Activated CD4-positive, alpha-beta T cell treated with anti-CD3 and anti-CD28 coated beads, Interleukin-2, Interleukin-6, amounts not matched to agents 100 ng/mL and 50 ng/mL, durations not matched to agents 16 hours and 8 hours (primary cell): ENCODE data around the gene NCBP2L.

Experiments used
- DNase-seq: peaks from one replicate; pipeline ENCODE4 v3.0.0-alpha.2; 2020

The NCBP2L gene

GRCh38 chrX:107777536-107777832 lies at the start of gene NCBP2L:
NCBP2L (plus strand) TSS chrX:107777733; CDS start chrX:107794221, 16,488 bp downstream.
- no peak for DNase-seq

GRCh38 chrX:107728371-107729099 lies 49.0 kb upstream of the NCBP2L start:
- no peak for DNase-seq

GRCh38 chrX:107729558-107730297 lies 47.8 kb upstream of the NCBP2L start:
- no peak for DNase-seq

GRCh38 chrX:107730298-107730655 lies 47.3 kb upstream of the NCBP2L start:
- DNase-seq = no peak

- no peak for DNase-seq
These were observed 46.4 kb upstream of the NCBP2L start for GRCh38 chrX:107730991-107731766.

- no peak for DNase-seq
These were observed 45.6 kb upstream of the NCBP2L start for GRCh38 chrX:107731831-107732502.

GRCh38 chrX:107733686-107734085 lies 43.8 kb upstream of the NCBP2L start:
- no peak for DNase-seq

- no peak for DNase-seq
These were observed 42.9 kb upstream of the NCBP2L start for GRCh38 chrX:107734646-107735045.

- no peak for DNase-seq
These were observed 40.6 kb upstream of the NCBP2L start for GRCh38 chrX:107736781-107737531.

- no peak for DNase-seq
These were observed 39.3 kb upstream of the NCBP2L start for GRCh38 chrX:107738272-107738671.

GRCh38 chrX:107738768-107739167 lies 38.8 kb upstream of the NCBP2L start:
- no peak for DNase-seq

- DNase-seq = no peak
These were observed 38.0 kb upstream of the NCBP2L start for GRCh38 chrX:107739541-107739940.

GRCh38 chrX:107741404-107741790 lies 36.1 kb upstream of the NCBP2L start:
- no peak for DNase-seq

GRCh38 chrX:107742700-107743191 lies 34.8 kb upstream of the NCBP2L start:
- no peak for DNase-seq

- DNase-seq = no peak
These were observed 33.5 kb upstream of the NCBP2L start for GRCh38 chrX:107743995-107744394.

GRCh38 chrX:107744868-107745267 lies 32.7 kb upstream of the NCBP2L start:
- DNase-seq = no peak

GRCh38 chrX:107747596-107748161 lies 29.9 kb upstream of the NCBP2L start:
- no peak for DNase-seq

GRCh38 chrX:107748506-107748905 lies 29.0 kb upstream of the NCBP2L start:
- no peak for DNase-seq

GRCh38 chrX:107750263-107750662 lies 27.3 kb upstream of the NCBP2L start:
- no peak for DNase-seq

- no peak for DNase-seq
These were observed 26.6 kb upstream of the NCBP2L start for GRCh38 chrX:107750861-107751445.

GRCh38 chrX:107752043-107752442 lies 25.5 kb upstream of the NCBP2L start:
- DNase-seq = no peak

- no peak for DNase-seq
These were observed 24.8 kb upstream of the NCBP2L start for GRCh38 chrX:107752714-107753113.
